GM13976 (cell line): ENCODE results near the gene HPS1.

Source experiments
- DNase-seq: peaks from one replicate; pipeline ENCODE4 v3.0.0; 2012; ENCODE audit warnings: low spot score
- CTCF ChIP-seq: IDR thresholded peaks from 2 replicates; pipeline ENCODE4 v1.5.1; 2012; ENCODE audit warnings: borderline replicate concordance, mild to moderate bottlenecking; ENCODE audit not compliant: insufficient read depth; ENCODE audit errors: extremely low read depth, missing control alignments, control extremely low read depth
- in situ Hi-C: fragments of 300-500 bp; cut with MboI; formaldehyde crosslinking; loops from one replicate; pipeline ENCODE4 v1.12.0; 2022; ENCODE audit warnings: low sequenced_read_pairs, mixed read lengths, inconsistent platforms; ENCODE audit not compliant: unreplicated experiment

The HPS1 gene

GRCh38 chr10:98458809-98459784 lies 12.4 kb upstream of the HPS1 start:
- in situ Hi-C loops, result loop anchor here (25.0 kb wide), 2 partner anchors 578 to 778 kb away; partner anchors contain the start of gene HPSE2
- TF ChIP-seq CTCF, result no peak
- no peak for DNase-seq

GRCh38 chr10:98457721-98458120 lies 11.0 kb upstream of the HPS1 start:
- TF ChIP-seq CTCF, result no peak
- in situ Hi-C loops, result loop anchor here (25.0 kb wide), 2 partner anchors 580 to 780 kb away; partner anchors contain the start of gene HPSE2
- DNase-seq, result no peak

- in situ Hi-C loops, result loop anchor here (25.0 kb wide), 2 partner anchors 580 to 780 kb away; partner anchors contain the start of gene HPSE2
- no peak for TF ChIP-seq CTCF
- no peak for DNase-seq
Observed at GRCh38 chr10:98456686-98457482, 10.1 kb upstream of the HPS1 start.

DNA sequence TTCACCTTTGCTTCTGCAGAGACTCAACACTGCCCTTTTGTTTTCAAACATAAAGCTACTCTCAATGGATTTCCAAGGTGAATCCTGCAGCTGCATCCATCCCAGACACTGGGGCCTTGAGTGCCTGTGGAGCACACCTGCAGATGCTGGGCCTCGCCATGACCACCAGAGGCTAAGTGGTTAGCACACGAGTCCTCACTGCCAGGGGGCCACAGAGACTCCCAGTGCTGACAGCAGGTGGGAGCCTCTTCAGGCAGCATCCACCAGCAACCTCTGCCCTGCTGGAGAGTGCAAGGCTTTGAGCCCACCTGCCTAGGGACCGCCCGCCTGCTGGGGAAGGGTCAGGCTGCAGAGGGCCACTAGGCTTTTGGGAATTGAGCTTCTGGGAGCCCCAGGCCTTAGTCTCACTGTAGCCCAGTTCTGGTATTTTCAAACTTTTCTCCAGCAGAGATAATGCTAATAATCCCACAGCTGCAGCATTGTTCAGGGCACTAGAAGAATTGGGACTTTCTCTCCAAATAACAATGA lies 9.4 kb upstream of the HPS1 start:
- TF ChIP-seq CTCF, result no peak
- no peak for DNase-seq
- in situ Hi-C loops, result loop anchor here (25.0 kb wide), 2 partner anchors 581 to 781 kb away; partner anchors contain the start of gene HPSE2

- no peak for DNase-seq
- no peak for TF ChIP-seq CTCF
- in situ Hi-C loops, result loop anchor here (25.0 kb wide), 2 partner anchors 584 to 784 kb away; partner anchors contain the start of gene HPSE2
Observed at GRCh38 chr10:98453729-98454128, 7.0 kb upstream of the HPS1 start.

DNA sequence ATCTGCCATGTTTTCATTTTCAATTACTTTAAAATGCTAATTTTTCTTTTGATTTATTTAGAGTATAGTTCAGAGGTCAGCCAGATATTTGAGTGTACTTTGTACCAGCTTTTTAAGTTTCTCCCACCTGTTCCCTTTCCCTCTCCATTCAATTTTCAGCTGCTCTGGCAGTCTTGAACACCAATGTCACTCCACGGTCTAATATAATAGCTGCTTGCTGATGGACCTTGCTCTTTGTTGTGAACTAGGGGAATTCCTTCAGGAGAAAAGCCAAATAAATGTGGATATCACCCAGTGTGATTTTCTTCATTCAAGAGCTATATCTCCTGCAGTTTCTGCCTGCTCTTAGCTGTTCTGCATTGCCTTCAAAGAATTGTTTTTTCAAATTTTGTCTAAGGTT lies 3.9 kb upstream of the HPS1 start:
- in situ Hi-C loops, result loop anchor here (25.0 kb wide), 2 partner anchors 587 to 787 kb away; partner anchors contain the start of gene HPSE2
- no peak for DNase-seq
- TF ChIP-seq CTCF, result no peak
